Small intestine (tissue), 7 donors: Measurements from ENCODE around the gene C1orf21. TPM values are rescaled to one million over a fixed set of nuclear protein-coding genes. Genes with fewer than 3 reads are reported as not detected.
A peak's percentile ranks its signal among the peaks of the same experiment; 100 is the strongest.

Experiments used
- DNase-seq, 2 donors: peaks; one replicate each; pipeline versions ENCODE4 v3.0.0 to v3.0.0-alpha.2; 2013
- FAIRE-seq: peaks from 2 replicates; lab custom pipeline; 2012; peaks lifted over from hg19 to GRCh38; lab: Jason Lieb, UNC
- H3K27ac ChIP-seq, 3 donors: one replicate each; pipeline ENCODE4 v1.5.1; 2013; ENCODE audit warnings: low read length in 2 of 3, mild to moderate bottlenecking in 2 of 3, control low read depth in 1 of 3, inconsistent platforms in 1 of 3, low read depth in 1 of 3, moderate library complexity in 1 of 3
- H3K27me3 ChIP-seq, 3 donors: one replicate each; pipeline ENCODE4 v1.6.1; 2013; ENCODE audit warnings: low read length in 3 of 3, inconsistent platforms in 1 of 3; ENCODE audit not compliant: control insufficient read depth in 3 of 3, insufficient read depth in 3 of 3
- H3K36me3 ChIP-seq, 3 donors: one replicate each; pipeline ENCODE4 v1.6.1; 2013; ENCODE audit warnings: low read length in 3 of 3, inconsistent platforms in 1 of 3, low read depth in 1 of 3, mild to moderate bottlenecking in 1 of 3, moderate library complexity in 1 of 3; ENCODE audit not compliant: control insufficient read depth in 3 of 3, insufficient read depth in 2 of 3
- H3K4me1 ChIP-seq, 3 donors: one replicate each; pipeline ENCODE4 v1.6.1; 2013; ENCODE audit warnings: low read length in 2 of 3, inconsistent platforms in 1 of 3, low read depth in 1 of 3, mild to moderate bottlenecking in 1 of 3, moderate library complexity in 1 of 3; ENCODE audit not compliant: control insufficient read depth in 3 of 3, insufficient read depth in 2 of 3
- H3K4me3 ChIP-seq, 3 donors: one replicate each; pipeline ENCODE4 v1.5.1; 2013; ENCODE audit warnings: low read length in 3 of 3, control low read depth in 1 of 3, inconsistent platforms in 1 of 3, low read depth in 1 of 3, mild to moderate bottlenecking in 1 of 3, moderate library complexity in 1 of 3
- H3K9me3 ChIP-seq, 2 donors: one replicate each; pipeline ENCODE4 v1.6.1; 2013; ENCODE audit warnings: low read depth in 1 of 2, low read length in 1 of 2; ENCODE audit not compliant: control insufficient read depth in 2 of 2, insufficient read depth in 1 of 2
- WGBS, 3 donors: extraction: QIAGEN DNeasy Blood & Tissue Kit; methylation state at CpG; one replicate each; pipeline ENCODE4 v1.1.7; 2013; 5-methylcytosine and 5-hydroxymethylcytosine counted together
- polyA plus RNA-seq, 4 donors: library from polyadenylated mRNA; stranded (reverse) in 3 of 4; unstranded in 1 of 4; fragments of 200-250 nt in 3 of 4; fragments of 120-200 nt in 1 of 4; gene quantifications; one replicate each; pipeline versions ENCODE4 v1.2.1 to v1.2.3, GENCODE V29; 2013
- donor health status: healthy with polysubstance abuse.
- donor health status: control.
- donor health status: control.
- donor health status: Bipolar disorder and iron deficiency.
- donor health status: healthy.

Gene C1orf21
- polyA plus RNA-seq, 4 donors: 36.5 to 78.3 (median 58.9) TPM

DNA sequence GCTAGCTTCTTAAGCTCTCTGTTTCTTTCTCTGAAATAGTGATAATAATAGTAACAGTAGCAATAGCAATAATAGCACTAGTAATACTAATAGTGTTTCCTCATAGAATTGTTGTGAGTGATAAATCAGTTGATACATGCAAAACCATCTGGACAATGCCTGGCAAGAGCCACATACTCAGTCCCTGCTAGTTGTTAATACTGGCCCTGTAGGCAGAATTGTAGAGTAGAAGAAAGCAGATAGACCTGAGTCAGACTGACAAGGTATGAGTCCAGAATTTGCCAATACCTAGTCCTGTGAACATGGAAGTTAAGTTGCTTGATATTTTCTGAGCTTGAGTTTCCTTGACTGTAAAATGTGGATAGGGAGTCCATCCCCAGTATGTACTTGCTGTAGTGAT, 171.9 kb downstream of the C1orf21 start:
- Histone ChIP-seq H3K27ac (no peak overlapping the region), H3K9me3 (no peaks in the 10 kb centered on the region), H3K27me3 (no peaks in the 10 kb centered on the region), H3K4me3 (no peak overlapping the region), H3K36me3 (peaks cover 0 to 2% (median 0%) of the 10 kb centered on the region in 3 donors), H3K4me1 (no peaks in the 10 kb centered on the region)
- FAIRE-seq: no peak
- no peak for DNase-seq

DNA sequence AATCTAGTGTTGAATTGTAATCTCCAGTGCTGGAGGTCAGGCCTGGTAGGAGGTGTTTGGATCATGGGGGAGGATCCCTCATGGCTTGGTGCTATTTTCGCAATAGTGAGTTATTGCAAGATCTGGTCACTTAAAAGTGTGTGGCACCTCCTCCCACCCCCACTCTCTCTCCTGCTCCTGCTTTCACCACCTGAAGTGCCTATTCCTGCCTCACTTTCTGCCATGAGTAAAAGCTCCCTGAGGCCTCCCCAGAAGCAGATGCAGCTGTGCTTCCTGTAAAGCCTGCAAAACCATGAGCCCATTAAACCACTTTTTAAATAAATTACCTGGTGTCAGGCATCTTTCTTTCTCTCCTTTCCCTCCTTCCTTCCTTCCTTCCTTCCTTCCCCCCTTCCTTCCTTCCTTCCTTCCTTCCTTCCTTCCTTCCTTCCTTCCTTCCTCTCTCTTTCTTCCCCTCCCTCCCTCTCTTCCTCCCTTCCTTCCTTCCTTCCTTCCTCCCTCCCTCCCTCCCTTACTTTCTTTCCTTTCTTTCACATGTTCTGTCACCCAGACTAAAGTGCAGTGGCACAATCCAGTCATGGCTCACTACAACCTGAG, 172.4 kb downstream of the C1orf21 start:
- WGBS, 3 donors: 93 to 100% (median 100%) methylated on average over 1 of the region's 1 CpG
- H3K36me3 ChIP-seq: peaks cover 0 to 2% (median 0%) of the 10 kb centered on the region in 3 donors
- FAIRE-seq (no peak), DNase-seq (no peak)
- no peaks in the 10 kb centered on the region for H3K27me3 ChIP-seq
- no peaks in the 10 kb centered on the region for H3K9me3 ChIP-seq
- no peak overlapping the region for H3K4me3 ChIP-seq
- no peak overlapping the region for H3K27ac ChIP-seq
- no peaks in the 10 kb centered on the region for H3K4me1 ChIP-seq

DNA sequence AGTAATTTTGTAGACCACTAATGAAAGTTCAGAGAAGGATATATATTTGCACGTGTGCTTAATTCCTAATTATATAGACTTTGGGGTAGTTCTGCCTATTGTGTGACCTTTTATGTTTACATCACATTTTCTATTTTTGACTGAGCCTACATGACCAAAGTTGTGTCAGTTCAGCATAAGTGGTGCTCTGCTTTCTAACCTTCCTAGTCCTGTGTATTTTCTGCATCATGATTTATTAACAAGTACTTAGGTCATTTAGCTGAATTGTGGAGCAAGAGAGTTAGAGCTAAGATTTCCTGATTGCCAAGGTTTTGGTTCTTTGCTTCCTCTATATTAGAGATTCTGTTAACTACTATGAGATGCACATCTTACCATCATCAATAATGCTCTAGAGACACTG, 176.0 kb downstream of the C1orf21 start:
- DNase-seq: no peak
- Histone ChIP-seq H3K27ac (no peak overlapping the region), H3K36me3 (peaks cover 0 to 7% (median 2%) of the 10 kb centered on the region in 3 donors), H3K27me3 (no peaks in the 10 kb centered on the region), H3K4me3 (no peak overlapping the region), H3K4me1 (peaks cover 0 to 7% (median 0%) of the 10 kb centered on the region in 3 donors), H3K9me3 (no peaks in the 10 kb centered on the region)
- FAIRE-seq: no peak
- 47 to 65% (median 63%) methylated on average over 1 of the region's 1 CpG for WGBS, 3 donors

DNA sequence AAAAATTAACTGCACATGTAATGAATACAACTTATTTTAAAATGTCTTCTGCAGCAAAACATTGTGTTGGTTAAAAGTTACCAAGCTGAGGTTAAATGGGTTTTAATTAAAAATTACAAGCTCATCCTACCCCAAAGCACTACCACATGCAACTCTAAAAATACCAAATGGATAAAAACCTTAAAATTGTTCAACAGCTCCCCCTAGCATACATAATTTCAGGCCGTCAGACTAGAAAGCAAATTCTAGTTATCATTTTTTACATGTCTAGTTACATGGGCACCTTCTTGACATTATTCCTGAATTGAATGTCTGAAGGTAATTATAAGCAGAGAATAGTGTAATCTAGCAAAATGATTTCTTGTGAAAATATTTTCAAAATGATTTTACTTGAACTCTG, 176.5 kb downstream of the C1orf21 start:
- Histone ChIP-seq H3K4me3 (no peak overlapping the region), H3K27me3 (no peaks in the 10 kb centered on the region), H3K4me1 (peaks cover 0 to 9% (median 0%) of the 10 kb centered on the region in 3 donors), H3K9me3 (no peaks in the 10 kb centered on the region), H3K27ac (no peak overlapping the region), H3K36me3 (peaks cover 0 to 7% (median 2%) of the 10 kb centered on the region in 3 donors)
- FAIRE-seq: no peak
- WGBS, 3 donors: 6 to 23% (median 15%) methylated on average over 1 of the region's 1 CpG
- DNase-seq: peak; percentile 31 to 47

DNA sequence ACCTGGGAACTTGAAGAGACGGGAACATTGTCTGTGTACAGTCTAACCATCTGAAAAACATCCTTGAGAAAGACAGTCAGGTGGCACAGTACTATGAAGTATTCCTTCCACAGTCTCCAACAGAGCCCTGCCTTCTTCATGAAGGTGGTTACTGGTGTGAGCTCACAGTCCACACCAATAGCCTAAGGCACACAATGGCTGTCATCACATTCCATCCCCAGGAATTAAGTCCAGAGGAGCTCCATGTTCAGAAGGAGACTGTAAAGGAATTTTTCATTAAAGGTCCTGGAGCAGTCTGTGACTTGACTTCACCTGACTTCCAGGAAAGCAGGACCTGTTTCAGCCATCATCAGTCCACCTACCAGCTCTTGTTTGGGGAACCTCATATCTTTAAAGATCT, 180.2 kb downstream of the C1orf21 start:
- Histone ChIP-seq H3K27ac (no peak overlapping the region), H3K27me3 (no peaks in the 10 kb centered on the region), H3K4me1 (peaks cover 2 to 19% (median 3%) of the 10 kb centered on the region in 3 donors), H3K9me3 (no peaks in the 10 kb centered on the region), H3K4me3 (no peak overlapping the region), H3K36me3 (peaks cover 0 to 7% (median 2%) of the 10 kb centered on the region in 3 donors)
- DNase-seq: no peak
- WGBS, 3 donors: 86 to 100% (median 93%) methylated on average over 1 of the region's 1 CpG
- FAIRE-seq: no peak

DNA sequence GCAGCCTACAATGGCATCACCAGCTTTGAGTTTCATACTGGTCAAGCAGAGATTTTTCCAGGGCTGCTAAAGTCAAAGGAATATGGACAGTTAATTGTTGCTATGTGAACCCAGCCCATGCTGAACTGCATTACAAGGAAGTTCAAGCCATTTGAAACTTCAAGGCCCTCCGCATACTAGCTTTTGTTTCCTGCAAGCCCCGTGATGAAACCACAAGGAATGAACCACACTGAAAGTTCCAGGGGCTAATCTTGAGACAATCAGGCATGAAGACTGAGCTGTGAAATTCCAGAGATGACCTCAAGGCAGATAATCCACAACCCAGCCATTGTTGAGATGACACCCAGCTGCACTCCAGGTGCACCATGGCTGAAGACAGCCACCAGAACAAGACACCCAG, 180.8 kb downstream of the C1orf21 start:
- peaks cover 0 to 7% (median 0%) of the 10 kb centered on the region in 3 donors for H3K36me3 ChIP-seq
- WGBS, 3 donors: 57 to 80% (median 63%) methylated on average over 2 of the region's 2 CpGs
- H3K4me1 ChIP-seq: peaks cover 2 to 19% (median 3%) of the 10 kb centered on the region in 3 donors
- H3K27ac ChIP-seq: peak overlapping the region in 1 of 3 donors; percentile 71
- FAIRE-seq: no peak
- H3K4me3 ChIP-seq: no peak overlapping the region
- H3K9me3 ChIP-seq: no peaks in the 10 kb centered on the region
- H3K27me3 ChIP-seq: no peaks in the 10 kb centered on the region
- no peak for DNase-seq

DNA sequence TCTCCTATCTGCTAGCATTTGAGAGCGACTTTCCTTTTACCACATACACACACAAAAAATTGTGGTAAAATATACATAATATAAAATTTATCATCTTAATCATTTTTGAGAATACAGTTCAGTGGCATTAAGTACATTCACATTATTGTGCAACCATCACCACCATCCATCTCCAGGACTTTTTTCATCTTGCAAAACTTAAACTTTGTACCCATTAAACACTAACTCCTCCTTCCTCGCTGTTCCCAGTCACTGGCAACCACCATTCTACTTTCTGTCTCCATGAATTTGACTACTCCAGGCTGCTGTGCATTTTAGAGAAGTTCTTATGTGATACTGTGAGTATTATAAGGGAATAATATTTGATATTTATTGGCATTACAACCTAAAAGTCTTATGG, 181.3 kb downstream of the C1orf21 start:
- H3K9me3 ChIP-seq: no peaks in the 10 kb centered on the region
- no peak for FAIRE-seq
- peak overlapping the region in 1 of 3 donors; percentile 71 for H3K27ac ChIP-seq
- DNase-seq: peak; percentile 75 to 81
- H3K27me3 ChIP-seq: no peaks in the 10 kb centered on the region
- 53 to 77% (median 61%) methylated on average over 2 of the region's 2 CpGs for WGBS, 3 donors
- H3K4me3 ChIP-seq: no peak overlapping the region
- H3K36me3 ChIP-seq: peaks cover 0 to 7% (median 0%) of the 10 kb centered on the region in 3 donors
- H3K4me1 ChIP-seq: peaks cover 2 to 19% (median 3%) of the 10 kb centered on the region in 3 donors

DNA sequence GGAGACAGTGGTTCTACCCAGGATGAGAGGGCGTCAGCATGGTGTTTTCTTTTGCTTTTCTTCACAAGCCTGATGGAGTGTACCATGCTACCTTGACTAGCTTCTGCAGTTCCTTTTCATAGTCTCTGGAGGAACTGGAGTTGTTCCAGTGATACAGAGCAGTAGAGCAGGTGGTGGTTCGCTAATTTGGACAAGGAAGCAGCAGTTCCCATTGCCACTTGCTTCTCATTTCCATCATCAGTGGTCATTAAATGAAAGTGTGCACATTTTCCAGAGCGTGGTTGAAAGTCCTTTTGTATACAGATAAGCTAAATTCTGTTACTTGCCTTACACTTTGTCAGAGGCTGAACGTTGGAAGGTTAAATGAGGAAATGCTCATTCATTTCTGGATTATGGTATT, 182.3 kb downstream of the C1orf21 start:
- Histone ChIP-seq H3K9me3 (no peaks in the 10 kb centered on the region), H3K4me1 (peaks cover 2 to 19% (median 3%) of the 10 kb centered on the region in 3 donors), H3K27me3 (no peaks in the 10 kb centered on the region), H3K4me3 (no peak overlapping the region), H3K36me3 (peaks cover 0 to 7% (median 0%) of the 10 kb centered on the region in 3 donors), H3K27ac (peak overlapping the region in 1 of 3 donors; percentile 45)
- no peak for FAIRE-seq
- WGBS, 3 donors: 13 to 57% (median 28%) methylated on average over 4 of the region's 4 CpGs
- DNase-seq: peak; percentile 22 to 53
